Measurements from ENCODE around the gene PEX14.

PEX14 gene

DNA sequence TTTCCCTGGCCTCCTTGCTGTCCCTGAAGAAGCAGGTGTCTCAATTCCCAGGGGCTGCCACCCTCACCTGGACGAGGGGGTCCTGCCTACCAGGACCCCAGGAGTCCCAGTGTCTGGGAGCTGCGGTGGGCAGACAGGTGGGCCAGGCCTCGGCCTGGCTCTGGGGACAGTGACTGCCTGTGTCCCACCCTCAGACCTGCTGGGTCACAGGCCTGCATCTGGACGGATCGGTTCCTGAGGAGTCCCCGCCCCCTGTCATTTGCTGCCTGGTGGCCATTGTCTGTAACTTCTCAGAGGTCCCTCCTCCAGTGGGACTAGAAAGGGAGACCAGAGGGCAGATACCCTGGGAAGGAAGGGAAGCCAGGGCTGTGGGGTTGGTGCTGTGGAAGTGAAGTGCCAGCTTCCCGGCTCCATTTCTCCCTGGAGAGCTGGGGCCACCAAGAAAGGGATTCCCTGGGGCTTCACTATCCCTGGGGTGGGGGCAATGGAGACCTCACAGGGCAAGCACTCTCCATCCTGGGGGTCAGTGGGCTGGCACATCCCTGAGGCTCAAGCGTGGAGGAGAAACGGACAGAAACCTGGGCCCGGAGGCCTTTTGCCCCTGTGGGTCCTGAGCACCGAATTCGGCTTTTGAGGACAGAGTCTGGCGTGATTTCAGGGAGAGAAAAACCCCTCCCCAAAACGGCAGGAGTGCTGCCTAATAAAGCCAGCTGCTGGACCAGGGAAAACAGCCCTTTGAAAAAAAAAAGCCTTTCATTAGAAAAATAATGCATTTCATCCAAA is 157.3 kb downstream of the PEX14 start:
- no peak for DNase-seq (ENCODE audit: low read depth, low spot score)

DNA sequence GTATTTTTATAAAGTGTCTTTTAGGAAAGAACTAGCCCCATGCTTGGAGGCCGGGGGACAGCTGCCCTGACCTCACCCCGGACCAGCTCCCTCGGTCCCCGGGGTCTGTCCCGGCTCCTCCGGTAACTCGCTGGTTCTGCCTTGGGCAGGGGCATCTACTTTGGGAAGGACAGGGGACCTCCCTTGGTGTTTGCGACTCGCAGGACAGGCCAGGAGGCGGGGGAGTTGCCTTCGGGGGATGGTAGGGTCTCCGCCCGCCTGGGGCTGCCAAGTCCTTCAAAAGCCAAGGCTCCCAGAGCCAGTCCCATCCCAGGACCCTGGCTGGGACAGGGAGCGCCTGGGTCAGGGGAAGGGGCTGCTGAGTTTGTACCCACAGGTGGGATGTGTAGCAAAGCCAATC is 157.9 kb downstream of the PEX14 start:
- no peak for DNase-seq (ENCODE audit: low read depth, low spot score)

DNA sequence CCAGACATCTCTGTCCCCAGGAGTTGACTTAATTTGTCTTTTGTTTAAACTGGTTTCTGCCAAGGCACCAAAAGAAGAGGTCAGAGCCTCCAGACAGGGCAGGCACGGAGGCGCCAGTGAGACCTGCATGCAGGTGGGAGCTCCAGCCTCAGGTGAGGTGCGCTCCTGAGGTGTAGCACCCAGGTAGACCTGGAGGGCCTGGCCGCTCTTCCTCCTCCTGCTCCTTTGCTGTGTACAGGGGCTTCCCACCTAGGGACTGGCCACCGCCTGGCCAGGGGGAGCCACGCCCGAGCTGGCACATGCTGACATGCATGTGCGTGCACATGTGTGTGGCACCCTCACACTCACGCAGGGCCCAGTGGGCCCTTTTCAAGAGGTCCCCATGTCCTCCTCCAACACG is 158.7 kb downstream of the PEX14 start:
- no peak for DNase-seq (ENCODE audit: low read depth, low spot score)

DNA sequence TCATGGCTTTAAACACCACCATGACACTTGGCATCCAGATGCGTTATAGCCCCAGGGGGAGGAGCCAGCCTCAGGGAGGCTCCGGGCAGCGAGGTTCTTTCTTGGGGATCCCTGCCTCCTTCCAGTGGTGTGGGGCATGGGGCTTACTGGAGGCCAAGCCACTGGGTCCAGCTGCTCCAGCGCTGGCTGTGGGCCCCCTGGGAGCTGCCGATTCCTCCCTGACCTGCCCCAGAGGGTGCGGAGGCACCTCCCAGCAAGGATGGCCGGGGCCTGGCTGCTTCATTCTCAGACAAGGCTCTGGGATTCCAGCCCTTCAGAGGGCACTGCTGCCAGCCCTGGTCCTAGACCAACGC is 159.3 kb downstream of the PEX14 start:
- no peak for DNase-seq (ENCODE audit: low read depth, low spot score)

DNA sequence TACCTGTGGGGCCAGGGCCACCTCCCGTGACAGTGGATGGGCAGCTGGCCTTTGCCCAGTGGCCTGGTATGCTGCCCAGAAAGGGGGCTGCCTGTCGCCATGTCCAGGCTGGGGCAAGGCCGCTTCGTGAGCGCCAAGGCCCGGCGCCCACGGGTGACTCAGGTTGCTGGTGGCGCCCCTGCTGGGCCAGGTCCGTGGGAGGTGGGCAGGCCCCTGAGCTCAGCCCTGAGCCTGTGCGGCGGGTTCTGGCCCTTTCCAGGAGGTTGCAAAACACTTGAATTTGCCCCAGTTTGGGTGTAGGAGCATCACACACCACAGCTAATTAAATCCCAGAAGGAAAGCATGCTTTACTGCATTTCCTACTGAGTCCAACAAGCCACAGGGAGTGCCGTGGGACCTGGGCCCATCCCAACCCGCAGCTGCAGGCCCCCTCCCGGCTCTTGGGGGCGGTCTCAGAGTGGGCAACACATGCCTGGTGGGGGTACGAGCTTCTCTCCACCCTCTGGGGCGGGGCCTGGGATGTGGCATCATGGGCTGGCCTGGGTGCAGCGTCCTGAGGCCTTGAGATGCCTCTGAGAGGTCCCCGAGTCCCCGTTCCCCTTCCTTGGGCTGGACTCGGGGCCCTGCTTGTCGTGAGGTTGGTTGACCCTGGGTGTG is 159.8 kb downstream of the PEX14 start:
- DNase-seq (ENCODE audit: low read depth, low spot score): no peak

DNA sequence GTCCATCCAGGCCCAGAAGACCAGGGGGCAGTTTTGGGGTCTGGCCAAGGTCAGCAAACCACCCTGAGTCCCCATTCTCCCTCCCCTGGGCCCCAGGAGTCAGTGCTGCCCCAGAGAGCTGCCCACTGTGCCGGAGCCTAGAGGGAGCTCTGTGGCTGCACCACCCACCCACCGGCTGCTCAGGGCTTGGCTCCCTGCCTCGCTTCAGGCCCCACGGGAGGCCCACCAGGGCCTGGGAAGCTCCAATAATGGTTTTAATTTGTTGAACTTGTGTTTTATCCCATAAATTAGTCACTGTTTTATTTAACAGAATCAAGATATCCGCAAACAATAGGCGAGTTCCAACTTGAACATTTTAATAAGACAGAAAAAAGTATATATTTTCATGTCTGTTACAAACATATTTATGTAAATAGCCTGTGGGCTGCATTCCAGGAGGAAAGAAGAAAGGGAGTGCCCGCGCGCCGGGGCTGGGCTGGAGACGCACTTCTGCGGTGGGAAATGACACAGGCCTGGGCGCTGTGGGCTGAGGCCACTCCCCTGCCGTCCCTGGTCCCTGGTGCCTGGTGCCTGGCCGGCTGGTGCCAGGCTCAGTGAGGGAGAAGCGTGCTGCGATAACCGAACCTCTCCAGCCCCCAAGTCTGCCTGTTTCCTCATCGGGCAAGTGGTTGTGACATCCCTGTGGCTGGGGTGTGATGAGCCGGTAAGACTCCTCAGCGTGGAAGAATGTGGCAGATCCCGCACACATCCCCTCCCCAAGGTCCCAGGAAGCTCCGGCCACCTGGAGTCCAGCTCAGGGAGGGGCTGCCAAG is 160.5 kb downstream of the PEX14 start:
- DNase-seq (ENCODE audit: low read depth, low spot score): no peak

DNA sequence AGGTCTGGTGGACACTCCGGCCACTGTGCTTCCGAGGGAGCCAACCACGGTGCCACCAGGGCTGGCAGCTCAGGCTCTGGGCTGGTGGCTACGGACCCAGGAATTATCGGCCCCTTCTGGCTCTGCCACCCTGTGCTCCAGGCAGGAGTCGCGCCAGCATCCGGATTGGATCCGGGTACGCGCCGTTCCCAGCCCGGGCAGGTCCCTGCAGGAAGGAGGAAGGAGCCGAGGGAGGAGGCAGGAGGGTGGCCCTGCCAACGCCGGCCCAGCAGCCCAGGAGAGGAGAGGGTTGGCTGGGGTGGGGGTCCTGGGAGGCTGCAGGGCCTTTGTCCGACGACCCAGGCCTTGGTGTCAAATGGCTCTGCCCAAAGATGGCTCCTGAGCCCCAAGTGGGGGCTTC is 161.2 kb downstream of the PEX14 start:
- no peak for DNase-seq (ENCODE audit: low read depth, low spot score)

DNA sequence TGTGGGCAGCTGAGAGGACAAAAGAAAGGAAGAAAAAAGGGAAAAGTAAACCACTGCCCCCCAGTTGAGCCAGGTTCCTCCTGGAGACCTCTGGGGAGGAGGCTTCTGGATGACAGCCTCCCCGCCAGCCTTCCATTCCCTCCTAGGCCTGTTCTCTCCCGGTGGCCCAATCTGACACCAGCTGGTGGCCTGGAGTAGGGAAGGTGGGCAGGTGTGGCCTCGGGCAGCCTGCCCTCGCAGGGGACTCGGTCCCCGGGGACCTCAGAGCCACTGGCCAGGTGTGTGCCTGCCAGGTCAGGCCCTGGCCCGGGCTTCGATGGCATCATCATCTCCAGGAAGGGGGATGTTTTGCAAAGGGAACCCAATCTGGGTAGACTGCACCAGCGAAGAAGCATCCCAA is 162.7 kb downstream of the PEX14 start:
- DNase-seq (ENCODE audit: low read depth, low spot score): no peak

DNA sequence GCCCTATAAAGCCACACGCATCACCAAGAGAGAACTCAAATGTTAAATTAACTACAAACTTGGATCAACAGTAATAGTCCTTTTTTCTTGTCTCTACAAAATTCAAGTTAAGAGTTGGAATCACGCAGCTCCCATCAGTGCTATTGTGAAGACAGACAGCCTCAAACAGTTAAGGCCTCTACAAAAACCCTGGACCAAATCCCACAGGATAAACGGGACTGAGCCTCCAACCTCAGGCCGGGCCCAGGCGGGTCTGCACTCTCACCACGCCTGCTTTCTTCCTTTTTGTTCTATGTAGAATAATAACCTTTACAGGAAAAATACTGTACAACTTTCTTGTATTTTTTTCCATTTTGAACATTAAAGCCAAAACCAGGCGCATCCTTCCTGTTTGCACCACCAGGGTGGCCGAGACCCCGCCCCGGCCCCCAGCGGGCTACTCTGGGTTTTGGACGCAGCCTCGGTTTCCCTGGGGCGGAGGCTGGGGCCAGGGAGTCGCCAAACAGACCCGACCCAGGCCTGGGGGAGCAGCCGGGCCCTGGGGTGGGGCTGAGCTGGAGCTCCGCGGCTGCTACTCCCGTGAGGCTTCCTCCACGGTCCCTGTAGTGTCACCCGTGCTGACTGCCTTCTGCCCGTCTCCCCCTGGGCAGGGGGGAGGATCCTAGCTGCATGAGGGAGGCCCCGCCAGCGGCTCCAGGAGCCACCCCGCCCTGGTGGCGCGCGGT is 163.2 kb downstream of the PEX14 start:
- no peak for DNase-seq (ENCODE audit: low read depth, low spot score)

DNA sequence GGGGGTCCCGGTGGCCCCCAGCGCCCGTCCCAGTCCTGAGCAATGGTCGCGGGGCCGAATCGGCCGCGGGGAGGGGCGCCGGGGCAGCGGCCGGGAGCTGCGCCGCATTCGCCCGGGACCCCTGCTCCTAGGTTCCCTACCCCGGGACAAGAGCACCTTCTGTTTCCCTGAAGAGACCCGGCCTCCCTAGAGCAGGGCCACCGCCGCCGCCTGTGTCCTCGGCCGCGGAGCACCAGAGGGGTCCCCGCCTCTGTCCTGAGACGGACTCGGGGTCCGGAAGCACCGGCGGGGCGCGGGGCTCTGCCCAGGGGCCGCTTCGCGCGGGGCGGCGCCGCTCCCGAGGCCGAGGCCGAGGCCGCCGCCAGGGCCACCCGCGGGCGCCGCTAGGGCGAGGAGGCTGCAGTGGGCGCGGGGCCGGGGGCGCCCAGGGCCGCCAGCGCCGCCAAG is 163.8 kb downstream of the PEX14 start:
- DNase-seq (ENCODE audit: low read depth, low spot score): no peak

DNA sequence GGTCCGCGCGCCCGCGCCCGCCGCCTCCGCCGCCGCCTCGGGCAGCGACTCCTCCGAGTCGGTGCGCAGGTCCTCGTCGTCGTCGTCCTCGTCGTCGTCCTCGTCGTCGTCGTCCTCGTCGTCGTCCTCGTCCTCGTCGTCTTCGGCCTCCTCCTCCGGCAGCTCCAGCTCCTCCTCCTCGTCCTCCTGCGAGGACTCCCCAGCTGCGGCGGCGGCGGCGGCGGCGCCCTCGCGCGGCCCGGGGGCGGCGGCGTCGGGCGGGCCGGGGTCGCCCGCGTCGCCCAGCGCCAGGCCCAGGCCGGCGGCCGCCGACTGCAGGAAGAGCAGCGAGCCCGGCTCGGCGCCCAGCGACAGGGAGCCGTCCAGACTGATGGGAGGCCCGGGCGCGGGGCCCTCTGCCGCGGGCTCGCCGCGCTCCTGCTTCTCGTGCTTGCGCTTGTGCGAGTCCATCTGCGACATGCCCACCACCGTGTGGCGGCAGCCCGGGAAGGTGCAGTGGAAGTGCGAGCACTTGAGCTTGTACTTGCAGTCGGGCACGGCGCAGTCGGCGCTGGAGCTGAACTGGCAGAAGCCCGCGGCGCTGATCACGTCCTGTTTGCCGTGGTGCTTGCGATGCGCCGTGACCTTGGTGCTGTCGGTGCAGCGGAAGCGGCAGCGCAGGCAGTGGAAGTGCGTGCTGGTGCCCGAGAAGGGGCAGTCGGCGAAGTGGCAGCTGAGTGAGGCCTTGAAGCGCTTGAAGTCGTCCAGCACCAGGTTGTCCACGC is 164.4 kb downstream of the PEX14 start:
- no peak for DNase-seq (ENCODE audit: low read depth, low spot score)

DNA sequence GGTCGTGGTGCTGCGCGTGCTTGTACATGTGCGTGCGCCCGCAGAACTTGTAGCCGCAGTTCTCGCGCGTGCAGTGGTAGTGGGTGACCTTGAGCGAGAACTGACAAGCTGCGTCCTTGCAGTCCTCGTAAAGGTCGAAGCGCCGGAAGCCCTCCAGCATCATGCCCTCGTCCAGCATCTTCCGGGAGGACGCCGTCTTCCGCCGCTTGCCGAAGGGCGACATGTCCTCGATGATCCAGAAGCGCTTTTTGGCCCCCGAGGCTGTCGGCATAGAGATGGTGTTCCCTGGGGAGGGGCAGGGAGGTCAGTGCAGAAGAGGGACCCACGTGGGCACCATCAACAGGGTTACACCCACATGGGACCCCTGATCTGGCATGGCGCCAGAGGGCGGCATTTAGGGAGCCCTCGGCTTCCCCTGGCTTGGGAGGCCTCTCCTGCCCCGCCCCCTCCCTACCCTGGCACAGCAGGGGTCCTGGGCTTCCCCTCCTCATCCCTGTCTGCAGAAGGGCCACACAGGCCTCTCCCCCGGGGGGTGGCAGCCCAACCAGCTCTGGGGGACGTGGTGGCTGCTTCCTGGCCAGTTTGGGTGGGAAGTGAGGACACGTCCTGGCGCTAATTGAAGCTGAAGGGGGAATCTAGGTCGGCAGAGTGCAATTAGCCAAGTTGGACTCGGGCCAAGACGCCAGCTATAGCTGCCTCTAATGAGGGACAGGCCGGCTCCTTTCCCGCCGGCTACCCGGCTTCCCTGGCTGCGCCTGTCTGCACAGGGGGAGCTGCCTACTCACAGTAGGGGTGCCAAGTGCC is 165.2 kb downstream of the PEX14 start:
- no peak for DNase-seq (ENCODE audit: low read depth, low spot score)

DNA sequence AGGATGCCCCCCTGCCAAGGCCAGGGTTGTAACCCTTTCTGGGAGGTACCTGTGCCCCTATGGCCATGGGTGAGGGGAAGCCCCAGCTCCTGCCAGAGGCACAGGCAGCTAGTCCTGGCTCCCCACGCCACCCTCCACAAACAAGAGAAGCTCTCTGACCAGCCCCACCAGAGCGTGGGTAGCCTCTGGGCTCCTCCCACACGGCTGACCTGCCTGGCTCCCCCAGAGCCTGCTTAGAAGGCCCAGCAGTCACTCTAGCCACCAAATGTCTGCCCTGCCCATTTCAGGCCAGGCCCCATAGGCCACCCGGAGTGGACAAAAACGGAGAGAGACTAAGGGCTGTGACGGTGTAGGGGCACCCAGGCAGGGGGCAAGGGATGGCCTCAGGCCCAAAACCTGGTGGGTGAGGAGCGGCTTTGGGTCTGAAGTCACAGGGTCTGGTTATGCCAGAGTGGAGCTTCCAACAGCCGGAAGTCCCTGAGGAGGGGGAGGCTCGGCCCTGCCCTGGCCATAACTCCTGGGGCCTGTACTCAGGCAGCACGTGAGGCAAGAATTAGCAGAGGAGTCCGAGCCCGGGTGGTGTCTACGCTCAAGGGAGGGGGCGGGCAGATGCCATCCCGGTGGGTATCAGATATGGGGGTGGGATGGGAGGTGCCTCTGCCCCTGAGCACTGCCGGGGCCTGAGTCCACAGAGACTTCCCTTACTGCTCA is 166.2 kb downstream of the PEX14 start:
- no peak for DNase-seq (ENCODE audit: low read depth, low spot score)

DNA sequence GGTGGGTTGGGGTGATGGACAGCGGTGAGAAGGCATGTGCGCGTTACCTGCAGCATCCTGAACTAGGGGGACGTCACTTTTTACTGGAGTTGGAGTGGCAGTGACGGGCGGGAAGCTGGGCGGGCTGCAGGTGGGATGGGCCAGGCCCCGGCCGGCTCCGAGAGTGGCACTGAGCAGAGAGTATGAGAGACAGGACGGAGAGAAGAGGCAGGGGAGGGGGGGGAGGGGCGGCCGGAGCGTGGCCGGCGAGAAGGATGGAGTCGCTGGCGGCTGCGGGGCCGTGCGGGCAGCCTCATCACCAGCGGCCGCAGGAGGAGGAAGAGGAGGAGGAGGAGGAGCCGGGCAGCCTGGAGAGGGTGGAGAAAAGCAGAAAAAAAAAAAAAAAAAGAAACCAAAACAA is 167.2 kb downstream of the PEX14 start:
- DNase-seq (ENCODE audit: low read depth, low spot score): no peak

DNA sequence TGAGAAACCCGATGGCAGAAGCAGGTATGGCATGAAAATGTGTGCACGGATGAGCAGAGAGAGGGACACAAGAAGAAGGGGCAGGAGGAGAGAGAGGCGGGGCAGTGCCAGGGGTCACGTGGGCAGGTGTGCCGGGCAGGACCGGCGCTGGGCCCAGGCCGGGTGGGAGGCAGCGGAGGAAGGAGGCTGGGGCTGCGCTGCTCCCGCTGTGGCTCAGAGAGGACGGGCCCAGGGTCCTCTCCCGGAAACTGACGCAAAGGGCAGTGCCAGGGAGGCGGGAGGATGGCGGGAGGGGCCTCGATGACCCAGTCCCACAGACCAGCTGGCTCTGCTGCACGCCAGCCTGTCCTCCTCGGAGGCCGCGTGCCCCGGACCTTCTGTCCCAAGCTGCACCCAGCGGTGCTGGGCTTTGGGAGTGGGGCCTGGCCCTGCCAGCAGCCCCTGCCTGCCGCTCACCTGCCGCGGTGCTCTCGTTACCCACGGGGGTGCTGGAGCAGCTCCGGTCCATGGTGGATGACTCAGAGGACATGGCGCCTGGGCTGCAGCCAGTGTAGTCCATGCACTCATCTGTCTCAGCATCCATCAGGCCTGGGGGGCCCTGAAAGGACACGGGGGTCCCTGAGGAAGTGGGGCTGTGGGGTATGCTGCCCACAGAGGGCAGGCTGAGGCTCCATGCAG is 167.8 kb downstream of the PEX14 start:
- DNase-seq (ENCODE audit: low read depth, low spot score): no peak

DNA sequence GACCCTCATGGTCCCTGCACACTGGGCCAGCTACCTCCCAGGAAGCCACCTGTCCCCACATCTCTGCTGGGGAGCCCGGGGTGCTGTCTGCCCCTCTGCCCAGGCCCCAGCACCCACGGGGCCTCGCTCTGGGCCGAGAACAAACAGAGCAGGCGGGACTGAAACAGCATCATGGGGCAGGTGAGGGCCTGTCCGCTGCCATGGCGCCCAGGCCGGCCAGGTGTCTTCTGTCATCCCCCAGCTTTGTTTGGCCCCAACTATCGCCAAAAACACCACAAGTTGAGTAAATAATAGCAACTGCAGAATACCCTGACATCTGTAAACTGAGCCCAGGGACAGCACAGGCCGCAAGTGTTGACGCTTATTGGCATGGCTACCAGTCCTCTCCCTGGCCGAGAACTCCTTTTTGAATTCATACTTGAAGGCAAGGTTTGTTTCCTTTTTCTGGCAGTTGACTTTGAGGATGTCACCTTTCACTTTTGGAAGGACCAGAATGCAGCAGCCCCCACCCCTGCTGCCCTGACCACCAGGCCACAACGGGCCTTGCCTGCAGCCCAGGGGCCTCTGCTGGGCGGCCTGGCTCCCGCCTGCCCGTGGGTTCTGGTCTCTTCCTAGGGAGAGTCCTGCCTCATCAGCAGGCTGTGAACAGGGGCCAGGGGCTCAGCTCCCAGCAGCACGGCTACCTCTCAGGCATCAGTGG is 169.0 kb downstream of the PEX14 start:
- DNase-seq (ENCODE audit: low read depth, low spot score): no peak

DNA sequence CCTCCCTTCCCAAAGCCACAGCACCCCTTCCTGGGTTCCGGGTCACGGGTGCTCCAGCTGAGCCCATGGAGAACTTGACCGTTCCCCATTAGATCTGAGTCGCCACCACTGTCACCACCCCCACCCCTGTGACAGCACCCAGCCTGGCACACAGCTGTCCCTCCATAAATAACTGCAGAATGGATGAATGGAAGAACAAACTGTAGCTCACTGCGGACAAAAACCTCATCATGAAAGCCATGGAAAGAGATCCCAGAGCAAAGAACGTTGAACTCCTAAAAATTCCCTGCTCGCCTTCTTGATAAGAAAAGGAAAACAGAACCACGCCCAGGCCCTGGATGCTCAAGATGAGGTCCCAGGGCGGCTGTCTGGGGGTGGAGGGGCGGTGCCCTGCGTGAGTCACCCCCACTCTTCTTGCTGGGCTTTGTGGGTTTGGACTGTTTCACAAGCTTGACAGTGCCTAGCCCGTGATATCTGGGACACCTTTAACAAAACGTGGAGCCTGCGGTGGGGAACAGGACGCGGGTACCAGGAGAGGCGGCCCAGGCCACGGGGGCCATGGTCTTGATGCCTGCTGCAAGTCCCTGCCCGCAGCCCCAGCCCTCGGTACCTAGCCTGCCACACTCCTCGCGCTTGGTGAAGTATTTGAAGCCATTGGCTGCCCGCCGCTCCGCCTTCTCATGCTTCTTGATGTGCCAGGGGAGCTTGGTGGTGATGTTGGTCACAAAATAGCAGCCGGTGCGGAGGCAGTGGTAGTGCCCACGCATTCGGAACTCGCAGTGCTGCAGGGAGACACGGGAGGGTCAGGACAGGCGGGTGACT is 169.8 kb downstream of the PEX14 start:
- DNase-seq (ENCODE audit: low read depth, low spot score): no peak
